ENCODE data around the gene TMOD2.

Gene TMOD2

DNA sequence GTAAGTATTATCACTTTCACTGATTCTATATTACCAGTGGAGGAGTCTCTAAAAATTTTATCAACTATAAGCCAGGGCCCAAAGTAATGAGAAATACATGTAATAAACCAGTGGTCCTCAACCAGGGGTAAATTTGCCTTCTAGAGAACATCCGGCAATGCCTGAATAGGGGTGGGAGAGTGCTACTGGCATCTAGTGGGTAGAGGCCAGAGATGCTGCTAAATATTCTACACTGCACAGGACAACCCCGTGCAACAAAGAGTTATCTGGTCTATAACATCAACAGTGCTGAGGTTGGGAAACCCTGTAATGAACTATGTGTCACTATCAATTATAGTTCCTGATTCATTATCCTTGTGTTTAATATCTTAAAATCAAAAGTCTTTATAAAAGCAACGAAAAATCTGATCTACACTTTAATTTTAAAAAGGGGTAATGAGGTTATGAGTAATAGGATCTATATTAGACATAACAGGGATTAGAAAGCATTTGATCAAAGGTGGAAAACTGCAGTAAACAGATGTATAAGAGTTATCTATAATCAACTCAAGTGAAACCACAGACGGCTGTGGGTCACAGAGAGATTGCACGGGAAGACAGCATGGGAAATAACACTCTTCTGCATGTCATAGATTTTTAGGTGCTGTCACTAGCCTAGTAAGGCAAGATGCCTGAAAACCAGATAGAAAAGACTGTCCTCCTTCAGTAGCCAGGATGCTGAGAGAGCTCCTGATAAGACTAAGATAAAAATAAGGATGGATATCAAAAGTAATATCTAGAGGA lies 16.0 kb upstream of the TMOD2 start:
- Histone ChIP-seq H3K4me3 (peak overlapping the region; percentile 85), H3K27me3 (no peaks in the 10 kb centered on the region), H3K4me2 (peak overlapping the region; percentile 91), H4K20me1 (peaks cover 44% of the 10 kb centered on the region), H3K9ac (peak overlapping the region; percentile 88; the same call in 1 of the 2 replicates), H3K9me3 (no peaks in the 10 kb centered on the region), H3K36me3 (no peaks in the 10 kb centered on the region), H3K27ac (peak overlapping the region; percentile 82), H3K4me1 (peaks cover 75% of the 10 kb centered on the region)
- no peak for TF ChIP-seq Cebpa-rat (IDR thresholded peaks at IDR 0.05)

DNA sequence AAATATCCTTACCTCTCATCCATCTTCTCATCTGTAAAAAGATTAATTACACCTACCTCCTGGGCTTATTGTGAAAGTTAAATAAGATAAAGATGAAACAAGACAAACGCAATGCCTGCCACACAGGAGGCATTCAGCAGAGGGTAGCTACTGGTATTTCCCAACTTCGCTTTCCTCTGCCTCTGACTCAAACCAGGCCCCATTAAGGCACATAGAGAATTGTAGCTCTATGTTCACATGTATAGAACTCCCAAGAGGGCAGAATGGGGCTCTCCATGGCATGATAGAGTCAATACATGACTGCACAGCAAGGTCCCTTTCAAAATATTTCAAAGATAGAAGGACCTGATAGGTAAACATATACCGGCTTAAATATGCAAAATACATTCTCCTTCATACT lies 15.3 kb upstream of the TMOD2 start:
- TF ChIP-seq Cebpa-rat (IDR thresholded peaks at IDR 0.05) = no peak
- peaks cover 68% of the 10 kb centered on the region for H3K4me1 ChIP-seq
- peak overlapping the region; percentile 85 for H3K4me3 ChIP-seq
- H3K27me3 ChIP-seq = no peaks in the 10 kb centered on the region
- H3K27ac ChIP-seq = peak overlapping the region; percentile 8; the same call in 1 of the 2 replicates
- H3K9me3 ChIP-seq = no peaks in the 10 kb centered on the region
- peaks cover 39% of the 10 kb centered on the region for H4K20me1 ChIP-seq
- no peaks in the 10 kb centered on the region for H3K36me3 ChIP-seq
- peak overlapping the region; percentile 88 for H3K9ac ChIP-seq
- H3K4me2 ChIP-seq = peak overlapping the region; percentile 91

DNA sequence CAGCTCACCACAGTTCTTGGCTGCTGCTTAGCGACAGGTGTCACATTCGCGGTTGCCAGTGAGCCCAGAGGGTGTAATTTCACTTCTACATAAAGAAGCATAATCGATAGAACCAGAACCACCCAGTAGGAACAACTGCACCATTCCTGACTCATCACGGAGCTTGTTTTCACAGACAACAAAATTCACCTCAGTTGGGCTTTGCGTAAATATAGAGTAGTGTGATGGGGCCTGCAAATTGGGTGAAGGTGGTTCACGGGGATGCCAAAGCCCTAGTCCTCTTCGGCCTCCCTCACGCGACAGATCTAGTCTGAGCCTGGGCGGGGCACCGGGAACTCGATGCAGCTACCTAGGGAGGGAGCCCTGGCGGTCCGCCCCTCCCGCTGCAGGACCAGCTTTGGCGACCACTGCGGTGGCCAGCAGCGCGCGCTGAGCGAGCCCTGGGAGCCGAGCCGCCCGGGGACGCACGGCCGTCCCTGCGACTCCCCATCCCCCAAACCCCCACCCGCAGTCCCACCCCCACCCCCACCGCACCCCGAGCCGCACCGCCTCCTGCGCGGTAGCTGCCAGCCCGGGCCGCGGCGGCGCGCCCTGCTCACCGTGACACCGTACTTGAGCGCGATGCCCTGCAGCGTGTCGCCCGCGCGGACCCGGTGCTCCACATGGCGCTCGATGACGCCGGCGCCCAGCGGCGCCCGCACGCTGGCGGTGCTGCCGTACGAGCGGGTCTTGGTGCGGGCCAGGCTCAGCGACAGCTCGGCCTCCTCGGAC lies 14.5 kb upstream of the TMOD2 start:
- H3K4me2 ChIP-seq = peak overlapping the region; percentile 91
- peak overlapping the region; percentile 92 for H3K27ac ChIP-seq
- H3K27me3 ChIP-seq = no peaks in the 10 kb centered on the region
- H3K9me3 ChIP-seq = no peaks in the 10 kb centered on the region
- peaks cover 32% of the 10 kb centered on the region for H4K20me1 ChIP-seq
- no peaks in the 10 kb centered on the region for H3K36me3 ChIP-seq
- H3K4me1 ChIP-seq = peaks cover 59% of the 10 kb centered on the region
- H3K4me3 ChIP-seq = peak overlapping the region; percentile 85
- TF ChIP-seq Cebpa-rat (IDR thresholded peaks at IDR 0.05) = no peak
- H3K9ac ChIP-seq = peak overlapping the region; percentile 88

DNA sequence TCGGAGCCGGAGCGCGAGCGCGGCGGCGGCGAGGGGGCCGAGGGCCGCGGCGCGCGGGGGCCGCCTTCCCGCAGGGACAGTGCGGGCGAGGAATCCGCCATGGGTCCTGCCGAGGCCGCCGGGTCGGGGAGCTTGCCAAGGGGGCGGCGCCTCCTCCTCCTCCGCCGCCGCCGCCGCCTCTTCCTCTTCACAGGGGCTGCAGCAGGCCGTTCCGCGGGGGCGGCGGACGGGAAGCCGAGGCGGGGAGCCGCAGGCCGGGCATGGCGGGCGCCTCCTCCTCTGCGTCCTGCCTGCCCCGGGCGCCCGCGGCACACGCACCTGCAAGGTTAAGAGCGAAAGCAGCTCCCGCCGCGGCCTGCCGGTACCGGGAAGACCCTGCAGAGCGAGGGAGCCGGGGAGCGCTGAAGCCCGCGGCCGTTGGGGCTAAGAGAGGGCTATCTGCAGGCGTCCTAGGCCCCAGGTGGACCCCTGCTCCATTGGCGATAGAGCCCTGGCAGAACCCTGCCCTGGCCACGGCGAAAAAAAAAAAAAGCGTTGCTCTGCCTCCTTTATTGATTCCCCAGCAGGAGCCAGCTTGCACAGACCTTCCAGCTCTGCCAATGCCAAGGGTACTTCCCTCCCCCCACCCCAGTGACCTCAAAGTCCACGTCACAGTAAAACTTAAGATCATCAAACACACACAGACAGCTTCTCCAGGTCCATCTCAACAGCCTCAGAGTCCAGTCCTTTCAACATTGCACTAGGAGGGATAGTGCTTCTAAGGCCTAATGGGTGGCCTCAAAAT lies 13.7 kb upstream of the TMOD2 start, which contains the start of gene LYSMD2:
Gene LYSMD2 (minus strand): TSS at position 134 of the 784 bp plus-strand sequence. CDS start 33 bp downstream, at position 101.
- Histone ChIP-seq H3K27ac (peak within 1 kb of the TSS; percentile 92), H3K27me3 (no peaks in the 10 kb centered on the region), H3K9ac (peak within 1 kb of the TSS; percentile 88), H3K4me3 (peak within 1 kb of the TSS; percentile 85), H3K9me3 (no peaks in the 10 kb centered on the region), H4K20me1 (peaks cover 24% of the 10 kb centered on the region), H3K4me1 (peaks cover 52% of the 10 kb centered on the region), H3K36me3 (no peaks in the 10 kb centered on the region), H3K4me2 (peak within 1 kb of the TSS; percentile 91)
- TF ChIP-seq Cebpa-rat (IDR thresholded peaks at IDR 0.05) = no peak

DNA sequence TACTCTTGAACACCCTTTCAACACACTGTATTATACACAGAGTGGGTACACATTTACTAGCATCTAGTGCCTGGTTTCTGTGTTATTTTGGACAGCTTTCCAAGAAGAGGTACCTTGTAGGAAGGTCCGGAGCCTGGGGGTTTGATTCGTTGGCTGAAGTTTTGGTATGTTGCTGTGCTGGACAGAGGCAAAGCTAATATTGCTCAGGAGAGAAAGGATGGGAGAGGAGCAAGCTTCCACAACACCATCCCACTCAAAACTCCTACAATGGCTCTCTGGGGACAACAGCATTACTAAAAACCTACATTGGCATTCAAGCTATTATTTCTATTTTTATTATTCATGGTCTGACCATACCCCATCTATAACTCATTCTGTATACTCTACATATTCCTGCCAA lies 12.8 kb upstream of the TMOD2 start:
- Histone ChIP-seq H3K4me2 (peak overlapping the region; percentile 91), H3K27me3 (no peaks in the 10 kb centered on the region)

DNA sequence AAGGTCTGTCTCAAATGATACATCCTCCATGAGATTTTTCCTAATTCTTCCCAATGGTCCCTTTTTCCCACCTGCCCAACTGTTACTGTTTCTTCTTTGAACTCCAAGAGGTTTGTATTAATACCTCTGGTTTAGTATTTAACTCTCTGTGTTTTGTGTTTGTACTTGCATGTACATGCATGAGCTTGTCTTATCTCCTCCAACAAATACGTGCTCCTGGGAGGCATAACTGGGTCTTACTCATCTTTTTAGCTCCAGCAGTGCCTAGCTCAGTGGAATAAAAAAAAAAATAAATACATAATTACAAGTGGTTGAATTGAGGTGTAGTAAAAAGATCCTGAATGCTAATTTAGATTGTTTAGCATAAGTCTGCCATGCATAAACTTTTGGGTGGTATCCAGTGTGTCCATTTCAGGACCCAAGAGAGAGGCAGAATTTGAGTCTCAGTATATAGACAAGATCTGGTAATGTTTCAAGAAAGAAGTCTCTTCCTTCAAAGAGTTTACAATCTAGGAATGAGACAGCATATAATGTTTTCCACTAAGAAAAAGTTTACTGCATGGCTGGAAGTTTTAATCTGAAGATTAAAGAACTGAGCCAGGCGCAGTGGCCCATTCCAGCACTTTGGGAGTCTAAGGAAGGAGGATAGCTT lies 12.2 kb upstream of the TMOD2 start:
- H3K4me2 ChIP-seq = no peak overlapping the region
- peaks cover 37% of the 10 kb centered on the region for H3K4me1 ChIP-seq
- no peaks in the 10 kb centered on the region for H3K27me3 ChIP-seq

More for the DNA sequence above, 12.8 kb upstream of the TMOD2 start:
- H3K4me3 ChIP-seq = no peak overlapping the region
- no peak overlapping the region for H3K9ac ChIP-seq
- H3K9me3 ChIP-seq = no peaks in the 10 kb centered on the region
- peaks cover 21% of the 10 kb centered on the region for H4K20me1 ChIP-seq
- no peaks in the 10 kb centered on the region for H3K36me3 ChIP-seq
- H3K27ac ChIP-seq = no peak overlapping the region
- H3K4me1 ChIP-seq = peaks cover 43% of the 10 kb centered on the region
- TF ChIP-seq Cebpa-rat (IDR thresholded peaks at IDR 0.05) = no peak

DNA sequence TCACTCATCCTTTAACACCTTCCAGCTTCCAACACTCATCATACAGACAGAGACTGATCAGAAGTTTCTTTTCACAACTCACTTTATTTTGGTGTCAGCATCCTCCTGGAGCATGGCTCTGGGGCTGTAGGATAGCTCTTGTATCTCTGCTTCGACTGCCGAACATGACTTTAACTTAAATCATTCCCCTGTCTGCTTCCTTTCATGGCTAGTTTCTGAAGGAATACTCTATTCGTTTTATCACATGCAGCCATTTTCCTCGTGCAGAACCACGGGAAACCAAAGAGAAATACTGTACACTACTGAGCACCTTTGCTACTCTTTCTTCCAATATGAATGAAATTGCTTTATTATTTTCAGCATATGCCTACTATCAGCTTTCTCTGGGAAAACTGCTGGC lies 2.1 kb upstream of the TMOD2 start:
- no peaks in the 10 kb centered on the region for H3K36me3 ChIP-seq
- peaks cover 7% of the 10 kb centered on the region; the same call in 1 of the 2 replicates for H4K20me1 ChIP-seq
- H3K4me3 ChIP-seq = no peak overlapping the region
- no peaks in the 10 kb centered on the region for H3K27me3 ChIP-seq
- no peaks in the 10 kb centered on the region for H3K9me3 ChIP-seq
- H3K27ac ChIP-seq = no peak overlapping the region
- peaks cover 24% of the 10 kb centered on the region for H3K4me1 ChIP-seq
- no peak for TF ChIP-seq Cebpa-rat (IDR thresholded peaks at IDR 0.05)
- H3K9ac ChIP-seq = no peak overlapping the region
- no peak overlapping the region for H3K4me2 ChIP-seq

More for the DNA sequence above, 12.2 kb upstream of the TMOD2 start:
- no peak for TF ChIP-seq Cebpa-rat (IDR thresholded peaks at IDR 0.05)
- H3K9me3 ChIP-seq = no peaks in the 10 kb centered on the region
- H3K36me3 ChIP-seq = no peaks in the 10 kb centered on the region
- H3K9ac ChIP-seq = no peak overlapping the region
- peaks cover 21% of the 10 kb centered on the region for H4K20me1 ChIP-seq
- H3K27ac ChIP-seq = no peak overlapping the region
- no peak overlapping the region for H3K4me3 ChIP-seq

DNA sequence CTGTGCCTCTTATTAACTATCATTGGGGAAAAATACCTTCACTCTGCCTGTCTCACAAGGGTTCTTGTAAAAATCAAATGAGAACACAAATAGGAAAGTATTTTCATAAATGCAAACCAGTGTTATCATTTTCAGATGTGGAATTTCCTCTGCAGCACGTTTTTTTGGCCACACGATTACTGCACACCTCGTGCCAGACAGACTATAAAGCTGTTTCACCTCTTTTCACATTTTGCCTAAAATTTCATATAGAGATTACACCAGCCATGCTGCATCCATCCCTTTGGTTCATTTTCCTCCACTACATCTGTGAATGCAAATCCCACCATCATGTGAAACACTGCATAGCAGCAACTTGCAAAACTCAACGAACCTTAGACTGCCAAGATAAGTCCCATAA lies 1.2 kb upstream of the TMOD2 start:
- no peak for TF ChIP-seq Cebpa-rat (IDR thresholded peaks at IDR 0.05)
- H3K9me3 ChIP-seq = no peaks in the 10 kb centered on the region
- no peaks in the 10 kb centered on the region for H3K36me3 ChIP-seq
- peaks cover 7% of the 10 kb centered on the region; the same call in 1 of the 2 replicates for H4K20me1 ChIP-seq
- no peak overlapping the region for H3K9ac ChIP-seq
- no peak overlapping the region for H3K4me3 ChIP-seq
- H3K4me2 ChIP-seq = no peak overlapping the region
- peaks cover 32% of the 10 kb centered on the region for H3K4me1 ChIP-seq
- no peaks in the 10 kb centered on the region for H3K27me3 ChIP-seq
- no peak overlapping the region for H3K27ac ChIP-seq

Measured in BLaER1 (cell line).